Suprapubic skin (tissue), 4 donors: ENCODE data around the gene ZNF830. TPM values are rescaled to one million over a fixed set of nuclear protein-coding genes. Genes with fewer than 3 reads are reported as not detected.

Experiments used
- DNase-seq, 2 donors: peaks; one replicate each; pipeline ENCODE4 v3.0.0-alpha.2; 2019; ENCODE audit warnings: low spot score in 2 of 2
- H3K27ac ChIP-seq: fragments of 200-600 bp; sonication (generic); one replicate; pipeline ENCODE4 v1.5.1; 2019
- H3K27me3 ChIP-seq: fragments of 200-600 bp; sonication (generic); one replicate; pipeline ENCODE4 v1.5.1; 2019
- H3K36me3 ChIP-seq: fragments of 200-600 bp; sonication (generic); one replicate; pipeline ENCODE4 v1.5.1; 2019
- H3K4me1 ChIP-seq: fragments of 200-600 bp; sonication (generic); one replicate; pipeline ENCODE4 v1.5.1; 2019
- H3K4me3 ChIP-seq: fragments of 200-600 bp; sonication (generic); one replicate; pipeline ENCODE4 v1.5.1; 2019; ENCODE audit warnings: mild to moderate bottlenecking
- H3K9me3 ChIP-seq: fragments of 200-600 bp; sonication (generic); one replicate; pipeline ENCODE4 v1.5.1; 2019
- CTCF ChIP-seq, 2 donors: fragments of 200-600 bp in 1 of 2; fragments of 450-650 bp in 1 of 2; sonication (generic) in 1 of 2; IDR thresholded peaks; one replicate each; pipeline ENCODE4 v1.5.1; 2016 to 2019; ENCODE audit warnings: antibody characterized with exemption in 2 of 2, mild to moderate bottlenecking in 1 of 2, moderate library complexity in 1 of 2
- EP300 ChIP-seq: sonication (generic); formaldehyde crosslinking; IDR thresholded peaks from one replicate; pipeline ENCODE4 v1.6.1; 2017; ENCODE audit warnings: antibody characterized with exemption
- POLR2A ChIP-seq, 2 donors: fragments of 450-650 bp; IDR thresholded peaks; one replicate each; pipeline ENCODE4 v1.6.1; 2017; ENCODE audit warnings: antibody characterized with exemption in 2 of 2, mild to moderate bottlenecking in 2 of 2, moderate library complexity in 2 of 2
- POLR2AphosphoS5 ChIP-seq, 3 donors: sonication (generic); formaldehyde crosslinking; IDR thresholded peaks; one replicate each; pipeline ENCODE4 v1.6.1; 2017; ENCODE audit warnings: antibody characterized with exemption in 3 of 3
- WGBS: methylation state at CpG from one replicate; pipeline ENCODE4 v1.1.5; 2018; 5-methylcytosine and 5-hydroxymethylcytosine counted together
- total RNA-seq, 4 donors: library from RNA; depleted of rRNA; stranded (reverse); fragments of >200 nt; gene quantifications; one replicate each; pipeline ENCODE4 v1.1.0, GENCODE V29; 2016

ZNF830 gene
- total RNA-seq, result 10 to 100 TPM; 10.0 to 16.1 (median 11.9) TPM

- TF ChIP-seq POLR2AphosphoS5 (IDR thresholded peaks at IDR 0.05) (peak; percentile 17 to 96 (median 94)), POLR2A (IDR thresholded peaks at IDR 0.05) (peak in 1 of 2 donors; percentile 82), EP300 (no peak), CTCF (IDR thresholded peaks at IDR 0.05) (no peak)
- peak within 1 kb of the TSS; percentile 95 for H3K27ac ChIP-seq
- under 1% methylated on average over 32 of the region's 65 CpGs for WGBS
- peak; percentile 96 to 97 for DNase-seq
- peaks cover 23% of the 10 kb centered on the region for H3K4me1 ChIP-seq
- H3K27me3 ChIP-seq, result no peaks in the 10 kb centered on the region
- H3K4me3 ChIP-seq, result peak within 1 kb of the TSS; percentile 71
- peaks cover 26% of the 10 kb centered on the region for H3K36me3 ChIP-seq
- H3K9me3 ChIP-seq, result no peaks in the 10 kb centered on the region
Observed at GRCh38 chr17:34961093-34961911, at the start of gene ZNF830, which contains the start of gene CCT6B. Gene ZNF830, plus strand, starts transcription at chr17:34961540. Its CDS starts 27 bp downstream, at chr17:34961567. Gene CCT6B, minus strand, starts transcription at chr17:34961460. Its CDS starts 67 bp downstream, at chr17:34961393.

GRCh38 chr17:34913001-34913400, 48.3 kb upstream of the ZNF830 start:
- H3K27me3 ChIP-seq, result no peaks in the 10 kb centered on the region
- H3K4me3 ChIP-seq, result no peak overlapping the region
- DNase-seq, result no peak
- H3K27ac ChIP-seq, result no peak overlapping the region
- H3K9me3 ChIP-seq, result no peaks in the 10 kb centered on the region
- H3K36me3 ChIP-seq, result no peaks in the 10 kb centered on the region
- TF ChIP-seq EP300 (no peak), POLR2AphosphoS5 (IDR thresholded peaks at IDR 0.05) (no peak), POLR2A (IDR thresholded peaks at IDR 0.05) (no peak), CTCF (IDR thresholded peaks at IDR 0.05) (no peak)
- no peaks in the 10 kb centered on the region for H3K4me1 ChIP-seq
- 72% methylated on average over 1 of the region's 1 CpG for WGBS

GRCh38 chr17:34916120-34916519, 45.2 kb upstream of the ZNF830 start:
- Histone ChIP-seq H3K27ac (no peak overlapping the region), H3K4me3 (no peak overlapping the region), H3K27me3 (no peaks in the 10 kb centered on the region), H3K36me3 (no peaks in the 10 kb centered on the region), H3K9me3 (no peaks in the 10 kb centered on the region), H3K4me1 (no peaks in the 10 kb centered on the region)
- no peak for DNase-seq
- TF ChIP-seq EP300 (no peak), CTCF (IDR thresholded peaks at IDR 0.05) (no peak), POLR2AphosphoS5 (IDR thresholded peaks at IDR 0.05) (no peak), POLR2A (IDR thresholded peaks at IDR 0.05) (no peak)
- WGBS, result 72% methylated on average over 2 of the region's 2 CpGs

- no peaks in the 10 kb centered on the region for H3K9me3 ChIP-seq
- H3K27ac ChIP-seq, result no peak overlapping the region
- 56% methylated on average over 1 of the region's 1 CpG for WGBS
- H3K4me1 ChIP-seq, result no peaks in the 10 kb centered on the region
- TF ChIP-seq POLR2A (IDR thresholded peaks at IDR 0.05) (no peak), POLR2AphosphoS5 (IDR thresholded peaks at IDR 0.05) (no peak), EP300 (no peak), CTCF (IDR thresholded peaks at IDR 0.05) (no peak)
- no peaks in the 10 kb centered on the region for H3K27me3 ChIP-seq
- H3K4me3 ChIP-seq, result no peak overlapping the region
- H3K36me3 ChIP-seq, result no peaks in the 10 kb centered on the region
- DNase-seq, result no peak
Observed at GRCh38 chr17:34917381-34917780, 44.0 kb upstream of the ZNF830 start.

- TF ChIP-seq POLR2A (IDR thresholded peaks at IDR 0.05) (no peak), CTCF (IDR thresholded peaks at IDR 0.05) (no peak), EP300 (no peak), POLR2AphosphoS5 (IDR thresholded peaks at IDR 0.05) (no peak)
- 89% methylated on average over 4 of the region's 4 CpGs for WGBS
- Histone ChIP-seq H3K27ac (no peak overlapping the region), H3K9me3 (no peaks in the 10 kb centered on the region), H3K36me3 (no peaks in the 10 kb centered on the region), H3K4me3 (no peak overlapping the region), H3K4me1 (no peaks in the 10 kb centered on the region), H3K27me3 (no peaks in the 10 kb centered on the region)
- DNase-seq, result no peak
Observed at GRCh38 chr17:34920676-34921075, 40.7 kb upstream of the ZNF830 start.
